Fibroblast of gingiva (primary cell): Measurements from ENCODE around the gene FAM76B.
"Not testable (repeated sequence)": the region's sequence is repeated elsewhere in the genome, so short reads cannot be mapped to it uniquely, and the experiment has no call there.

Experiments
- DNase-seq: peaks from one replicate; pipeline ENCODE4 v3.0.0-alpha.2; 2011; ENCODE audit warnings: low read depth

Gene FAM76B

DNA sequence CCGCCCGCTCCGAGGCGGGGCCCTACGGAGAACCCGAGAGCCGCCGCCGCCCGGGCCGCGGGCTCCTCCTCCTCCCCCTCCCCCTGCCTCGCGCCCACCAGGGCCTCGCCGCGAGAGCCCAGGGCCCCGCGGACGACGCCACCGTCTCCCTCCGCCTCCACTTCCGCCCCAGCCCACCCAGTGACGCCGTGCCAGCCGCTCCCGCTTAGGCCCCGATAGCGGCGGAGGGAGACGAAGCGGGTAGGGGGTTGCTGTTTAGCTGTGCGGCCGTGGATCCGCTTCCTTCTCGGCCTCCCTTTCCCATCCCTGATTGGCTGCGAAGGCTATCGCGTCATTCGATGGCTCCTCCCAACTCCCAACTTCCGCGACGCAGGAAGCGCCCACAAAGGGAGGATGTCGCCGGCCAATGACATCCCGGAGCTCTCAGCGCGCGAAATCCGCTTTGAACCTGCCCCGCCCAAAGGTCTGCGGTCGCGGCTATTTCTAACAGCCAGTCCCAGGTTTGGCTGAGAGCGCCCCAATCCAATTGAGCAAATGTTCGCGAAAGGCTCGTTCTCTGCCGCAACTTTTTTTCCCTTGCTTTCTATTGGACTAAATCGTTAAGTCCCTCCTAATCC is at the start of gene FAM76B:
TSS of gene FAM76B (minus strand) at position 277 of the 617 bp plus-strand sequence. CDS start 304 bp downstream, outside the sequence.
- peak; percentile 98 for DNase-seq

DNA sequence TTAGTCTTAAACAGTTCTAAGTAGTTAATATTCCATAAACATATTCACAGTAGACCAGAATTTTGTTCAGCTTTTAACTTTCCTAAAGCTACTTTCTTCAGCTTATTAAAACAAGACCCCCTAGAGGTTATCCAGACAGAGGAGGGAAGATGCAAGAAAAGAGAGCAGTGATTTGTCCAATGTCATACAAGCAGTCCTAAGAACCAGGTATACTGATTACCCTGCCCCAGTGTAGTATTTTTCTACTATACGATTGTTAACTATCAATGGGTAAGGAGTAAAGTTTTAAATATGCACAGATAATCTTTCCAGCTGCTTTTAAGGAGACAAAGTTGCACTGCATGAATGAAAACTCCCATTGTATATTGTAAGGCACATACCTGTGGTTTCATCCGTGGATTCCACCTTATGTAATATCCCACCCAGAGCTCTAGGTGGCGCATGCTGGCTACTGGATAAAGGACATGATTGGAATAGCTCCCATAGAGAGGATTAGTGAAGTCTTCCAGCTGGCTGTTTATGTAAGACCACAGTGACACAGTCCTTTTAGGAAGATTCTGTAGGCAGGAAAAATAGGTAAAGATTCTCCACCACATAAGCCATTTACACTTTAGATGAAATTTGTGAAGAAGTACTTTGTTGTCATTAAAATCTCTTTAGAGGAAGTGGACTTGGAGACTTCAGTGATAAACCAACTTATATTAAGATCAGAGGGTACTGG is 46.3 kb upstream of the FAM76B start:
- peak; percentile 84 for DNase-seq

DNA sequence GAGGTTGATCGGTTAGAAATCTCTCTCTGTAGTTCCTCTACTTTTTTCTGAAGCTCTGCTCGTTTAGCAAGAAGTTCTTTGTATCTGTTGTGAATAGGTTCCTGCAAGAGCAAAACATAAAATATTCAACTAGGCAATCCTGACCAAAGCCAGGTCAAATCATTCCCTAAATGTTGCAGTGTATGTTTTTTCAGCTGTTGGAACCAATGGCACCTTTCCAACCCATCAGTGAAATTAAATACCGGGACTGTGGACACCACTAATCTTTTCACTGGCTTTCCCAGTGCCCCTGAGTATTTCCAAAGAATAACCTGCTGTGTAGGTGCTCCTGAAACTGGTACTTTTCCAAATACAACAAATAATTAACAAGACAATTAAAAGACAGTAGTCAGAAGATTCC is 45.8 kb upstream of the FAM76B start:
- DNase-seq: peak; percentile 41

DNA sequence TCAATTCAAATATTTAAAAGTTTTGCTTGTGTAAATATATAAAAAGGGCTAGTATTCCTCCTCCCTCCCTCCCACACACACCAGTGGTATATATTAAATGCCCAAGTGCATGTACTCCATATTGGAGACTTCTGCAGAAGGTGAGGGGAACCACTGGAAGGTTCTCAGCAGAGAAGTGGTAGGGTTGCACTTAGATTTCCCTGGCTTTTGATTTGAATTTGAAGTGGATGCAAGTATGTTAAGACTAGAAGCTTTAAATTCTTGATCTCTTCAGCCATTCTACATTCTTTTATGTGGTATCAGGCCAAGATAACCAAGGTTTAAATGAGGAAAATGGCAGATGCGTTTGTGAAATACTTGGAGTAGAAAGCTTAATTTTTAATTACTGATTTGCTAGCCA is 43.8 kb upstream of the FAM76B start:
- DNase-seq: no peak

DNA sequence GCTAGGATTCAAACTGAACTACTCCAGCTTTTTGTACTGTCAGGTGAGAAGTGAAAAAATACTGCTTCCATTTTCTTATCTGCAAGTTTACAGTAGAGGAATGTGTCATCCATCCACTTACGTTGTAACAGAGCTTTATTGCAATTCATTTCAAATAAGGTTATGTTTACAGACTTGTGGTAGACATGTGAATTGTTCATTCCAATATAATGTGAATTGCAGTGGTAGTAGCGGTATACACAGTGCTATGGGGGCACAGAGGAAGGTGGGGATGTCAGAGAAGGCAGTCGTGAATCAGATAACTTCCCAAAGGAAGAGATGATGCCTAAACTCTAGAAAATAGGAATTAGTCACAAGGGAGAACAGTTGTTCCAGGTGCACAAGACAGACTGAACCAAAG is 43.2 kb upstream of the FAM76B start:
- DNase-seq: no peak

DNA sequence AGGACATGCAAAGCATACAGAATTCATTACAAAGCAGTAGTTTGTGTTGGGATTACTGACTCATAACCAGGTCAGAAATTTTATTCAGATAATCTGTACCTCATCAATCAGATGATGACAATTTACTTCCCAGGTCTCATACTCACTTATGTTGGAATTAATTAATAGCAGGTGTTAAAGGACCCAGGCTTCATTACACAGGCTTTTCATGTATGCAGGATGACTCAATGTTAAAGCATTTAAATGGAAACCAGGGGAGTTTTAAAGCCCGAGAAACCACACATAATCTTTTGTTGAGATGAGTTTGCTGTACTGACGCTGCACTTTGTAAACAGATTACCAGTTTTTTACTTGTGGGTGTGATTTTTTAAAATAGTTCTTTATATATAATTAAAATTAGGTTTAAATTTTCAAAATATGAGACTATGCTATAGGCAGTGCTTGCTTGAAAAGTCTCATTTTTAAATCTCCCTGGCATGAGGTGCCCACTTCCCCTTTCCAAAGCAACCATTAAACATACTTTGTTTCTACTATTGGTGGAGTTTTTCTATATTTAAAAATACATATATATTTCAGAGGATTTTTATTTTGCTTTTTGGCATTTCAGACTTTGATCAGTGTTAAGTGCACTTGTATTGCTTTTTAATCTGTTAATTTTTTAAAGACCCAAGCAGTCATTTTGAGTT is 41.8 kb upstream of the FAM76B start:
- peak; percentile 72 for DNase-seq

DNA sequence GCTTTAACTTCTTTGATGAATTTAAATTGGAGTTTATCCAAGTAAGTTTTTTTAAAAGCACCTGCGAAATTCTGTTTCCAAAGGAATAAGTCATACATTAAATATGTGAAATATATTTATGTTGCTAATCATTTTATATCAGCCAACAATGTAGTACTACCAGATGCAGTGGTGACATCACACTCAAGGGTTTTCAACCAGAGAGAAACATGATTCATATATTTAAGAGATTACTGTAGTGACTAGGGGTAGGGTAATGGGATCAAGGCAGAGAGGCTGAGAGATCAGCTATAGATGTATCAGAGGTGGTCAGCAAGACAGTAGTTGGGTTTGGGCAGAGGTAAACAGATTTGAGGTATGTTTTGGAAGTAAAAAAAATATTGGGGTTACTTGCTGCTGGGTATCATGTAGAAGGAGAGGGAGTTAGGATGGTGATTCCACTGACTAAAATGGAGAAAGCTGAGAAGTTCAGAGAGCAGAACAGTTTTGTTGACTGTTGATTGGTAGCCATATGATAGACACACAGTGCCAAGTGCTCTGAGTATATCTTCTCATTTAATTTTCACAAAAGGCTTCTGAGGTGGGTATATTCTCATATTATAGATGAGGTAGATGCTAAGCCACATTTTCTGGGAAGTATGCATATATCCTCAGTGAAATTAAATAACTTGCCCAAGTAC is 40.1 kb upstream of the FAM76B start:
- no peak for DNase-seq

DNA sequence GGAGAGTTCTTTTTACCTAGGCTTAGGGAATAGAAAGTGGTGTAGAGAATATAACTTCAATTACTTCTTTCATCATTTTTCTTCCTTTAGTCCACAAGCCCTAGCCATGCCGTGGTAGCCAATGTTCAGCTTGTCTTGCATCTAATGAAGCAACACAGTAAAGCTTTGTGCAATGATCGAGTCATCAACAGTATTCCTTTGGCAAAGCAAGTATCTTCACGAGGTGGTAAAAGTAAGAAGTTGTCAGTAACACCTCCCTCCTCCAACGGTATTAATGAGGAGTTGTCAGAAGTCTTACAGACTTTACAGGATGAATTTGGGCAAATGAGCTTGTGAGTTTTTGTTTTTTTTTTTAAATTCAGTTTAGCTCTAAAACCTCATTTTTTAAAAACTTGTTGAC is 38.1 kb upstream of the FAM76B start:
- peak; percentile 49 for DNase-seq

DNA sequence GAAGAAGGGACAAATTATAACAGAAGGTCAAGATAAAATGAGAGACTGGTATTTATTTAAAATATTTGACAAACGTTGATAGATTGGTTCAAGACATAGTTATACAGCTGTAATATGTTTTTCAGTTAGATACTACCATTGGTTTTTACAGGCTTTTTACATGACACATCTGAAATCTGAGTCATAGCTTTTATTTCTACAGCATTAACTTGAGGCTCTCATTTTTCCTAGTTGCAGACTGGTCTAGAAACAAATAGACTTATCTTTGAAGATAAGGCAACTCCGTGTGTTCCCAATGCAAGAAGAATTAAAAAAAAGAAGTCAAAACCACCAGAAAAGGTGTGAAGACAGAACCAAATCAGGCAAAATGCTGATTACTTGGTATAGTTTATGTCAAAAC is 32.1 kb upstream of the FAM76B start:
- DNase-seq: no peak

DNA sequence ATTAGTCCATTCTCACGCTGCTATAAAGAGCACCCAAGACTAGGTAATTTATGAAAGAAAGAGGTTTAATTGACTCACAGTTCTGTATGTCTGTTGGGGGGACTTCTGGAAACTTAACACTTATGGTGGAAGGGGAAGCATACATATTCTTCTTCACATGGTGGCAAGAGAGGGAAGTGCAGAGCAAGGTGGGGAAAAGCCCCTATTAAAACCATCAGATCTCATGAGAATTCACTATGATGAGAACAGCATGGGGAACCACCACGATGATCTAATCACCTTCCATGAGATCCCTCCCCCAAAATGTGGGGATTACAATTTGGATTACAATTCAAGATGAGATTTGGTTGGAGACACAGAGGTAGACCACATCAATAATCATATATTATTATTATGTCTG is 26.5 kb upstream of the FAM76B start:
- no peak for DNase-seq

DNA sequence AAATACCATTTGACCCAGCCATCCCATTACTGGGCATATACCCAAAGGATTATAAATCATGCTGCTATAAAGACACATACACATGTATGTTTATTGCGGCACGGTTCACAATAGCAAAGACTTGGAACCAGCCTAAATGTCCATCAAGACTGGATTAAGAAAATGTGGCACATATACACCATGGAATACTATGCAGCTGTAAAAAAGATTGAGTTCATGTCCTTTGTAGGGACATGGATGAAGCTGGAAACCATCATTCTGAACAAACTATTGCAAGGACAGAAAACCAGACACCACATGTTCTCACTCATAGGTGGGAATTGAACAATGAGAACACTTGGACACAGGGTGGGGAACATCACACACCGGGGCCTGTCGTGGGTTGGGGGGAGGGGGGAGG is 21.5 kb upstream of the FAM76B start:
- DNase-seq: not testable (repeated sequence)

DNA sequence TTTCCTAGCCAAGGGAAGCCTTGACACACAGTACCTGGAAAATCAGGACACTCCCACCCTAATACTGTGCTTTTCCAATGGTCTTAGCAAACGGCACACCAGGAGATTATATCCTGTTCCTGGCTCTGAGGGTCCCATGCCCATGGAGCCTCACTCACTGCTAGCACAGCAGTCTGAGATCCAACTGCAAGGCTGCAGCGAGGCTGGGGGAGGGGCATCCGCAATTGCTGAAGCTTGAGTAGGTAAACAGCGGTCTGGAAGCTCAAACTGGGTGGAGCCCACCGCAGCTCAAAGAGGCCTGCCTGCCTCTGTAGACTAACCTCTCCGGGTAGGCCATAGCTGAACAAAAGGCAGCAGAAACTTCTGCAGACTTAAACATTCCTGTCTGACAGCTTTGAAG is 16.9 kb upstream of the FAM76B start:
- not testable (repeated sequence) for DNase-seq

DNA sequence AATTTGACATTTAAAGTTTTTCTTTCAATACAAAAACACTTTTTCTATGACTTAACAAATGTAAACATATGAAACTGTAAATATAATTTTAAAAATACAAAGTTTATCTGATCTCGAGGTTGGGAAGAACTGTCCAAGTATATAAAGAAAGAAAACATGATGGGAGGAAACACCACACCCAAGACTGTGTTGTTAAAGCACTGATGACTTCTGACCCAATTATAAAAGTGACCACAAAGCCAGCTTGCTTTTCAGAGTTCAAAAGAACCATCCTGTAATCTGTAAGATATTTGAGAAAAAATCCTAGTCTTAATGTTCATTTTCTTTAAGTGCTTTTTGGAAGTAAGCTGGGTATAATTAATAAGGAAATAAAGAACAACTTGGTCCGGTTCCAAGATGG is 16.3 kb upstream of the FAM76B start:
- DNase-seq: no peak

DNA sequence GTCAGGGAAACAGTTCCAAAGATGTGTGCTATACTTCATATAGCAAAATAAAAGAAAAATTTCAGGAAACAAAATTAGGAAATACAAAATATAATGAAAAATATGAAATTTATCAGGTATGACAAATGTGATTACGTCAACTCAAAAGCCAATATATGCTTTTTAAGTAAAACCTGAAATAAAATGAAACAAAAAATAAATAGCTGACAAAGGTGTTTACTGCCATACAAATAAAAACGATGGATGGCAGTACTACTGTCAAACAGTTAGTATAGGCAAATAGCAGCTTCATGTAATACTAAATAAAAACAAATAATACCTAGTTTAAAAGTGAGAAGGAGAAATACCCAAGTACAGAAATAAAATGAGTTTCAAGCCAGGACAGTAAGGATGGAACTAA is 14.4 kb upstream of the FAM76B start:
- no peak for DNase-seq

DNA sequence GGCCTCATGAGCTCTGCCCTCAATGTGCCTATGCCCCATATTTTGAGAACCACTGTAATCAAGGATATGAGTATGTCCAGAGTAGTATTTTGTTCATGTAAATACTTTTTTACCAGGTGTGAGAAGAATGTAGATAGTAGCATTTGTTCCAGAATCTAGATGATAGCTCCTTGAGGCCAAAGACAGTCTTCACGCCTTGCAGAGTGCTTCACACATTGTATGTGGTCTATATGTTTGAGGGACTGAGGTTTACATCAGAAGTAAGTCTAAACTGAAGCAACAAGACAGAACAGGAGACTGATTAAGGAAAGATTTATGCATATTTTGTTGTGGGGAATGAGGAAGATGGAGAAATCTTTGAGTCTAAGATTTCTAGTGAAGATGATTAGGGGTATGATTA is 13.2 kb upstream of the FAM76B start:
- no peak for DNase-seq

DNA sequence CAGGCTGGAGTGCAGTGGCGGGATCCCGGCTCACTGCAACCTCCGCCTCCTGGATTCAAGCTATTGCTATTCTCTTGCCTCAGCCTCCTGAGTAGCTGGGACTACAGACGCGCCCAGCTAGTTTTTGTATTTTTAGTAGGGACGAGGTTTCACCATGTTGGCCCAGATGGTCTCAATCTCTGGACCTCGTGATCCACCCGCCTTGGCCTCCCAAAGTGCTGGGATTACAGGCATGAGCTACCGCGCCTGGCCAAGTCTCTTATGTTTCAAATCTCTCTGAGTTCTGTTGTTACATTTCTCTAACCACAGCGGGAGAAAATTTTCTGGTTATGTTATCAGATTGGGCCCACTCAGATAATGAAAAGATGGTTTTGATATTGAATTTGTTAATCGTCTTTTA is 10.9 kb upstream of the FAM76B start:
- no peak for DNase-seq

DNA sequence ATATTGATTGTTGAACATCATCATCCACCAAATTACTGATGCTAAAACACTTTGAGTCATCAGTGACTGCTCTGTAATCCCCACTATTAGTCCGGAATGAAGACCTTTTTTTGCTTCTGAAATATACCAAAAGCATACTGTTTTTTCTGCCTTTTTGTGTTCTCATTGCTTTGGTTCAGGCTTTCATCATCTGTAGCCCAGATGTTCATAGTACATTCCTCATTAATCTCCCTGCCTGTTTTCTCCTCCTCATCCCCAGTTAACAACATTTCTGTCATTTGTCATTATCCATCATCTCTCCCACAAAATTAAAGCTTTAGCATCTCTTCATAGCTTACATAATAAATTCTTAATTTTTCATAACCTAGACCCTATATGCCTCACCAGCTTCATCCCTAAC is 10.0 kb upstream of the FAM76B start:
- no peak for DNase-seq

DNA sequence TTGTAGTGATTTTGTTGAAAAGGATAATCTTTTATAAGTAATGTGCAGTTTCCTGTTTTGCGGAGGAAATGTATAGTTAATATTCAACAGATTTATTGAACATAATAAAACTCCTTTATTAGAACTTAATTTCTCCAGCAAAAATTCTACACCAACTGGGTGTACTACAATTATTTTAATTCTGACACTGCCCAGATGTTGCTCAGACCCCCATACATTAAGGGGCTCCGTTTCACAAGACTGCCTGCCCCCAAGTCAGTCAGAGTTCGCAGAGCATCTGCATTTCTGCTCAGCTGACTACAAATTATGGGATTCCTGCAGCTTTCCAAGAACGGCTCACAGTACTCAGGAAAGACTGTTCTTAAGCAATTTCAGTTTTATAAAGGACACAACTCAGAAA is 6.9 kb upstream of the FAM76B start:
- no peak for DNase-seq

DNA sequence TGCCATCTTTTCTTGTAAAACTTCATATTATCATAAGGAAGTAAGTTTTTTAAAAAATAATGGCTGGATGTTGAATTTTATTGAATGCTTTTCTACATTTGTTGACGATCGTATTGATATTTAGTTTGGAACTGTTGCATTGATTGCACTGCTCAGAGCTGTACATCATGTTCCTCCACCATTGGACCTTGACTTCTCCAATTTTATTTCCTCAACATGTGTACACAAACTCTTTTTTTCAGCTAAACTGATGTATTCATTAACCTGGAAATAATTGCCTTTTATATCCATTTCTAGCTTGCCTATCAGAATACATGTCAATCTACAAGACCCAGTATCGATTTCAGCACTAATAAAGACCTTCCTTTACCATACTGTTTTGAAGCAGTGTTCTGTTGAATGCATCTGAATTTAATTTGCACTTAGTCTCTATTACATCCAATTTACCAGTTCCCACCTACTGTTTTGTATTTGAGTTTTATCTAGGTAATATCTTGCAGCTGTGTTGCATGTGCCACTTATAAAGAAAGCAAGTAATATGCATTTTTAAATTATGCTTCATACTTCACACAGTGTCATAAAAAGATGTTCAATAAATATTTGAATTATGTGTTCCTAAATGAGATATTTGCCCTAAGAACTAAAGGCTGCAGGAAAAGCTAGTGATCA is 6.2 kb upstream of the FAM76B start:
- no peak for DNase-seq

DNA sequence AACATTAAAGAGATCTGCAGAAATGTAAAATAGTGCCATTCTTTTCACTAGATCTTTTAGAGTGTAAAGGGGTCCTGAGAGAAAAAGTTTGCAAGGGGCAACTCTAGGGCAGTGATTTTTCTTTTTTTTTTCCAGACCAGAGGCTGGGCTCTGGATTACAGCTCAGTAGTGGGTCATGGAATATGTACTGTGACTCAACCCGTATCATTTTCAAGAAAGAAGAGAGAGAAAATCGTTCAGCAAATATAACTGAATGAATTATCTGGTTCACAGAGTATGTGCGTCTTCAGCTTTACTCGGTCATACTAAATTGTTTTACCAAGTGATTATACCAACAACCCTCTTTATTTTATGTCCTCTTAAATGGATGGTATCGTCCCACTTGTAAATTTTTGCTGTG is 4.5 kb upstream of the FAM76B start:
- peak; percentile 56 for DNase-seq

DNA sequence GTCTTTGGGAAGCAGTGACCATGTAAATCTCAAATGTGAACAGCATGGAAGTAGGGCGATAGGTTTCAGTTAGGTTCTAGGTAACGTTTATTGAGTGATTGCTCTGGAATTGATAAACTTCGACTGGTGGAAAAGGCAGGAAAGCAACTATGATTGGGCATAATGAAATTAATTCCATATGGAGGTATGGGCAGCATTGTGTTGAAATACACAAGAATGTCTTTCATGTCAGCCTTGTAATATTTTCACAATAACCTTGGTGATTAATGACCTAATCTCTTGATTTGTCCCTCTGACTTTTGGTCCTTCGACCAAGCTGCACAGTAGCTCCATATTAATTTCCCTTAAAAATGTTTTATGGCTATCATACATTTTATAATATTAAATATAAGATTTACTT is 3.5 kb upstream of the FAM76B start:
- DNase-seq: peak; percentile 74

DNA sequence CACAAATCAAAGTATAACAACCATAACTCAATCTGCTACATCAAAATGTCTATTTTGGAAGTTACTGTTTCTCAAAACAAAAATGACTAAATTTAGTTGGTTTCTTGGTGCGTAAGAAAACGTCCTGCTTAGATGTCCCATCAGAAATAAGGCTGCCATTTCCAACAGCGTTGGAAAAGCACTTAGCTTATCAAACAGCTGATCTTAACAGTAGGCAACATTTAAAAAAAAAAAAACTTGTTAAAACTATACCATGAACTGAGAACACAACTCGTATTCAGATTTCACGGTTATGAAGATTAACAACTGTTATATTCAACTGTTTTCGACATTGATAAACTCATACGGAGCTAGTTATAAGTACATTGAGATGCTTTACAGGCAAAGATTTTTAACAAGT is 3.1 kb upstream of the FAM76B start:
- DNase-seq: no peak
